ENCODE data around the gene RALGPS1.
A peak's percentile ranks its signal among the peaks of the same experiment; 100 is the strongest.

Gene RALGPS1

GRCh38 chr9:127201731-127202130 lies 287.1 kb downstream of the RALGPS1 start:
- no peak for TF ChIP-seq CTCF (IDR thresholded peaks at IDR 0.05; ENCODE audit: borderline replicate concordance, control extremely low read depth, extremely low read depth, insufficient read depth, missing control alignments)
- in situ Hi-C loops (cut with MboI; ENCODE audit: low sequenced_read_pairs, unreplicated experiment): no loop called here
- DNase-seq (ENCODE audit: low spot score): no peak

DNA sequence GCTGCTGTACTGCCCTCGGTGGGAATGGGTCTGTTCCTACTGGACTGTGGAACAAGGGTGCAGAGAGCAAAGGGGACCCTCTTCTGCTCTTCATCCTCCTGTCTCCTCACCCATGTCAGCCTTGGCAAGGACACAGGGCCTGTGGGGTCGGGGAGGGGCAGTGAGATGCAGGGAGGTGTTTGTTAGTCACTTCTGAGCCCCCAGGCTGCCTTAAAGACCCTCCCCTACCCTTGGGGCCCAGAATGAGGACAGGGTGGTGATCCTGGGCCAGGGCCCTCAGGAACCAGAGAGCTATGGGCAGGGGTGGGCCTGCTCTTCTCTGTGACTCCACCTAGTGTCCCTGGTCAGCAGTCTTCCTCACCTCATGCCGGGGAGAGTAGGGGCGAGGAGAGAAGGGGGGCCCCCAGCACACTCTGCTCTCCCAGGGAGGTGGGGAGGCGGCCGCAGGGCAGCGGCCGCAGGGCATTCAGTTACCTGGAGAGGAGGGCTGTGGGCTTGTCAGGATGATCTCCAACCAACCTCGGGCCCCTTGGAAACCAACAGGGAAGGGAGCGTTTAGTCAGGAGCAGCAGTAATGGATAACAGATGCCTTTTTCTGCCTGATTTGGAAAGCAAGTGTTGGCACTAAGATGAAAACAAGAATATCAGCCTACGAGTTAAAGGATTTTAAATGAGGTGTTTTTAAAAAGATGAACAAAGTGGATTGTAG lies 288.0 kb downstream of the RALGPS1 start:
- no peak for DNase-seq (ENCODE audit: low spot score)
- TF ChIP-seq CTCF (IDR thresholded peaks at IDR 0.05; ENCODE audit: borderline replicate concordance, control extremely low read depth, extremely low read depth, insufficient read depth, missing control alignments): no peak
- in situ Hi-C loops (cut with MboI; ENCODE audit: low sequenced_read_pairs, unreplicated experiment): no loop called here

DNA sequence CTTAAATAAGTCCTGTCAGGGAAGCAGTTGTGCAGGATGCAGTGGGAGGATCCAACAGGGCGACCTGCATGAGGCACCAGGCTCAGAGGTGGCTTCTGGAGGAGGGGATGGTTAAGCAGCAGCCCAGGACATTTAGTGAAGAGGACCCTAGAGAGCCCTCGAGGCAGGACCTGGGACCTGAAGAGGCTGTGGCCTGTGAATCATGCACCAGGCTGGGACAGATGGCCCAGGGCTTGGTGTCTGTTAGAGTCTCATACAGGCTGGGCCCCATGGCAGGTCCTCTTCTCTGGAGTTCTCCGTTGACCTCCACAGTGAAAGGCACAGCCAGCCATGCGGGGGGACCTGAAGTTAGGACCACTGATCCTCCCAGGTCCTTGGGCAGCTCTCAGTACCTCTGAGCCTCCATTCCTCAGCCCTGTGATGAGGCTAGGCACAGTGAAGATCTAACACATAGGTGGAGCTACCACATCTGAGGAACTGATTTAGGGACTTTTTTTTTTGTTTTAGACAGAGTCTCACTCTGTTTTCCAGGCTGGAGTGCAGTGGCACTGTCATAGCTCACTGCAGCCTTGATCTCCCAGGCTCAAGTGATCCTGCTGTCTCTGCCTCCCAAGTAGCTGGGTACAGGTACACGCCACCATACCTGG lies 289.2 kb downstream of the RALGPS1 start:
- in situ Hi-C loops (cut with MboI; ENCODE audit: low sequenced_read_pairs, unreplicated experiment): no loop called here
- DNase-seq (ENCODE audit: low spot score): no peak

GRCh38 chr9:127204771-127205470 lies 290.3 kb downstream of the RALGPS1 start:
- in situ Hi-C loops (cut with MboI; ENCODE audit: low sequenced_read_pairs, unreplicated experiment): no loop called here
- DNase-seq (ENCODE audit: low spot score): no peak
- TF ChIP-seq CTCF (IDR thresholded peaks at IDR 0.05; ENCODE audit: borderline replicate concordance, control extremely low read depth, extremely low read depth, insufficient read depth, missing control alignments): peak; percentile 33

More for the DNA sequence above, 289.2 kb downstream of the RALGPS1 start:
- no peak for TF ChIP-seq CTCF (IDR thresholded peaks at IDR 0.05; ENCODE audit: borderline replicate concordance, control extremely low read depth, extremely low read depth, insufficient read depth, missing control alignments)

- in situ Hi-C loops (cut with MboI; ENCODE audit: low sequenced_read_pairs, unreplicated experiment): no loop called here
- no peak for DNase-seq (ENCODE audit: low spot score)
- no peak for TF ChIP-seq CTCF (IDR thresholded peaks at IDR 0.05; ENCODE audit: borderline replicate concordance, control extremely low read depth, extremely low read depth, insufficient read depth, missing control alignments)
Observed at GRCh38 chr9:127205952-127206351, 291.4 kb downstream of the RALGPS1 start.

- TF ChIP-seq CTCF (IDR thresholded peaks at IDR 0.05; ENCODE audit: borderline replicate concordance, control extremely low read depth, extremely low read depth, insufficient read depth, missing control alignments): no peak
- in situ Hi-C loops (cut with MboI; ENCODE audit: low sequenced_read_pairs, unreplicated experiment): no loop called here
- DNase-seq (ENCODE audit: low spot score): no peak
Observed at GRCh38 chr9:127206666-127207065, 292.1 kb downstream of the RALGPS1 start.
